Panc1 (cell line): ENCODE data around the gene C12orf42. TPM values are rescaled to one million over a fixed set of nuclear protein-coding genes. Genes with fewer than 3 reads are reported as not detected.

Source experiments
- ATAC-seq: fragments of 200-7000 bp; cut with Tn5 transposase; 2 replicates; pipeline ENCODE4 v1.9.1; 2020; ENCODE audit warnings: mild to moderate bottlenecking, moderate library complexity
- BruUV-seq: library from RNA; stranded (reverse); fragments of 400-500 nt; replicated peaks from 2 replicates; lab custom pipeline; 2021; lab: Mats Ljungman, UMichigan
- CTCF ChIA-PET: fragments of 300-600 bp; sonication (Branson Sonifier 250); formaldehyde crosslinking; loops from one replicate; lab custom pipeline; 2022; ENCODE audit warnings: antibody characterized with exemption; lab: Charles Lee
- POLR2A ChIA-PET: fragments of 300-600 bp; sonication (Branson Sonifier 250); formaldehyde crosslinking; loops from one replicate; lab custom pipeline; 2022; ENCODE audit warnings: antibody characterized with exemption; lab: Charles Lee
- DNase-seq: peaks from one replicate; pipeline ENCODE4 v3.0.0-alpha.2; 2010; ENCODE audit warnings: low read depth, low spot score
- H3K27ac ChIP-seq: 2 replicates; pipeline ENCODE4 v1.5.1; 2011; ENCODE audit warnings: mild to moderate bottlenecking, low read length, inconsistent platforms
- H3K27me3 ChIP-seq: fragments of 200-500 bp; sonication (Bioruptor generic); 2 replicates; pipeline ENCODE4 v1.6.0; 2014; ENCODE audit warnings: low read length, inconsistent platforms; ENCODE audit not compliant: control insufficient read depth, insufficient read depth
- H3K36me3 ChIP-seq: fragments of 200-500 bp; sonication (Bioruptor generic); 2 replicates; pipeline ENCODE4 v1.5.1; 2014; ENCODE audit warnings: inconsistent platforms, mild to moderate bottlenecking, low read length, moderate library complexity; ENCODE audit not compliant: control insufficient read depth, insufficient read depth
- H3K4me1 ChIP-seq: 2 replicates; pipeline ENCODE4 v1.5.1; 2011; ENCODE audit warnings: inconsistent platforms, mild to moderate bottlenecking, low read length, moderate library complexity; ENCODE audit not compliant: control insufficient read depth, insufficient read depth
- H3K4me3 ChIP-seq, 2 experiments: 2 replicates each; pipeline ENCODE4 v1.5.1; 2011 to 2012; ENCODE audit warnings: low read depth in 2 of 2, low read length in 2 of 2, mild to moderate bottlenecking in 2 of 2, inconsistent platforms in 1 of 2, moderate library complexity in 1 of 2
- H3K9me3 ChIP-seq: fragments of 200-500 bp; sonication (Bioruptor generic); 2 replicates; pipeline ENCODE4 v1.5.1; 2014; ENCODE audit warnings: low read depth, mild to moderate bottlenecking, inconsistent platforms, low read length, moderate library complexity; ENCODE audit not compliant: control insufficient read depth, insufficient read depth
- CTCF ChIP-seq: fragments of 450-650 bp; IDR thresholded peaks from 2 replicates; pipeline ENCODE4 v1.5.1; 2017; ENCODE audit warnings: mild to moderate bottlenecking
- POLR2AphosphoS5 ChIP-seq: IDR thresholded peaks from 2 replicates; pipeline ENCODE4 v1.6.1; 2012; ENCODE audit warnings: mild to moderate bottlenecking, low read depth, low read length, moderate library complexity
- REST ChIP-seq, 2 experiments: IDR thresholded peaks; 2 replicates each; pipeline ENCODE4 v1.6.1; 2011 to 2012; ENCODE audit warnings: low read depth in 2 of 2, control low read depth in 1 of 2, low read length in 1 of 2, mild to moderate bottlenecking in 1 of 2, moderate library complexity in 1 of 2; ENCODE audit not compliant: insufficient read depth in 1 of 2
- SIN3A ChIP-seq: IDR thresholded peaks from 2 replicates; pipeline ENCODE4 v1.6.1; 2012; ENCODE audit warnings: low read depth, mild to moderate bottlenecking, low read length, moderate library complexity, borderline replicate concordance; ENCODE audit not compliant: insufficient read depth
- TCF7L2 ChIP-seq: IDR thresholded peaks from 2 replicates; pipeline ENCODE4 v1.6.1; 2011; ENCODE audit warnings: mild to moderate bottlenecking, low read depth, low read length, inconsistent platforms
- in situ Hi-C: cut with HindIII; loops from 2 replicates; pipeline ENCODE4 v1.10.0; 2016; ENCODE audit warnings: low sequenced_read_pairs, low pct_unique_long_range_greater_than_20kb
- intact Hi-C: fragments of 100-400 bp; cut with micrococcal nuclease; formaldehyde crosslinking; loops from one replicate; pipeline ENCODE4 v1.10.0; 2022; ENCODE audit not compliant: unreplicated experiment
- total RNA-seq: library from RNA; stranded (reverse); gene quantifications from one replicate; pipeline ENCODE4 v1.2.1, GENCODE V29; 2021; ENCODE audit not compliant: unreplicated experiment

Gene C12orf42
- total RNA-seq, 1 experiment from 2014 or later = not detected

- ChIA-PET POLR2A (no interaction called here), CTCF (no interaction called here)
- ATAC-seq = no peak
- intact Hi-C loops (no loop called here), in situ Hi-C loops (no loop called here)
- Histone ChIP-seq H3K9me3 (no peaks in the 10 kb centered on the region), H3K4me3 (no peak overlapping the region), H3K4me1 (no peaks in the 10 kb centered on the region), H3K27me3 (no peaks in the 10 kb centered on the region; the same call in 1 of the 2 replicates), H3K36me3 (no peaks in the 10 kb centered on the region), H3K27ac (no peak overlapping the region)
- TF ChIP-seq SIN3A (no peak), REST (IDR thresholded peaks at IDR 0.05; ENCODE audit: insufficient read depth in 1 of 2, low read depth in 2 of 2, low read length in 1 of 2) (no peak), POLR2AphosphoS5 (no peak), TCF7L2 (no peak), CTCF (no peak)
- no TSS peak for BruUV-seq
- no peak for DNase-seq
These were observed 21.4 kb upstream of the C12orf42 start for GRCh38 chr12:103517161-103517560.

- ATAC-seq (no peak), DNase-seq (no peak)
- H3K27me3 ChIP-seq = no peaks in the 10 kb centered on the region; the same call in 1 of the 2 replicates
- intact Hi-C loops (no loop called here), in situ Hi-C loops (no loop called here)
- BruUV-seq = no TSS peak
- ChIA-PET CTCF (no interaction called here), POLR2A (no interaction called here)
- no peak overlapping the region for H3K27ac ChIP-seq
- no peaks in the 10 kb centered on the region for H3K9me3 ChIP-seq
- no peaks in the 10 kb centered on the region for H3K36me3 ChIP-seq
- TF ChIP-seq SIN3A (no peak), CTCF (no peak), TCF7L2 (no peak), REST (IDR thresholded peaks at IDR 0.05; ENCODE audit: insufficient read depth in 1 of 2, low read depth in 2 of 2, low read length in 1 of 2) (no peak), POLR2AphosphoS5 (no peak)
- H3K4me1 ChIP-seq = no peaks in the 10 kb centered on the region
- no peak overlapping the region for H3K4me3 ChIP-seq
These were observed 19.6 kb upstream of the C12orf42 start for GRCh38 chr12:103515341-103515740.
